GM23338 (cell line): Measurements from ENCODE around the gene DHX38. TPM values are rescaled to one million over a fixed set of nuclear protein-coding genes. Genes with fewer than 3 reads are reported as not detected.

ENCODE experiments used
- ATAC-seq: fragments of 200-7000 bp; cut with Tn5 transposase; 3 replicates; pipeline ENCODE4 v1.9.1; 2020
- DNase-seq: peaks from one replicate; pipeline ENCODE4 v3.0.0-alpha.2; 2015; ENCODE audit warnings: low spot score
- H2AFZ ChIP-seq: fragments of 200-600 bp; sonication (generic); 2 replicates; pipeline ENCODE4 v1.8.0; 2016; ENCODE audit warnings: antibody characterized with exemption, mild to moderate bottlenecking, moderate library complexity
- H3F3A ChIP-seq: fragments of 200-600 bp; sonication (generic); replicated peaks from 2 replicates; pipeline ENCODE4 v1.8.0; 2017; ENCODE audit warnings: antibody characterized with exemption, mixed run types, low read depth
- H3K27ac ChIP-seq: fragments of 200-600 bp; sonication (generic); 2 replicates; pipeline ENCODE4 v1.6.1; 2016; ENCODE audit warnings: low read depth
- H3K27me3 ChIP-seq: fragments of 200-600 bp; sonication (generic); 2 replicates; pipeline ENCODE4 v1.8.0; 2016; ENCODE audit warnings: mild to moderate bottlenecking, mixed run types, moderate library complexity; ENCODE audit not compliant: insufficient read depth
- H3K36me3 ChIP-seq: fragments of 200-600 bp; sonication (generic); 2 replicates; pipeline ENCODE4 v1.8.0; 2016; ENCODE audit warnings: mild to moderate bottlenecking; ENCODE audit not compliant: insufficient read depth
- H3K4me1 ChIP-seq: fragments of 200-600 bp; sonication (generic); 2 replicates; pipeline ENCODE4 v1.8.0; 2016; ENCODE audit warnings: mild to moderate bottlenecking, moderate library complexity; ENCODE audit not compliant: insufficient read depth
- H3K4me2 ChIP-seq: fragments of 200-600 bp; sonication (generic); 2 replicates; pipeline ENCODE4 v1.7.1; 2017; ENCODE audit warnings: mixed run types
- H3K4me3 ChIP-seq: fragments of 200-600 bp; sonication (generic); 2 replicates; pipeline ENCODE4 v1.6.1; 2016; ENCODE audit warnings: mixed run types
- H3K79me2 ChIP-seq: fragments of 200-600 bp; sonication (generic); replicated peaks from 2 replicates; pipeline ENCODE4 v1.8.0; 2017; ENCODE audit warnings: mild to moderate bottlenecking; ENCODE audit not compliant: insufficient read depth
- H3K9me2 ChIP-seq: fragments of 200-600 bp; sonication (generic); 2 replicates; pipeline ENCODE4 v1.8.0; 2017; ENCODE audit not compliant: insufficient read depth
- H4K20me1 ChIP-seq: fragments of 200-600 bp; sonication (generic); replicated peaks from 2 replicates; pipeline ENCODE4 v1.8.0; 2017; ENCODE audit warnings: mild to moderate bottlenecking; ENCODE audit not compliant: insufficient read depth
- H3K27ac Mint-ChIP-seq: 2 replicates; pipeline ENCODE4 v1.8.0; 2020; ENCODE audit warnings: inconsistent platforms, mild to moderate bottlenecking, moderate library complexity, mixed read lengths
- H3K27me3 Mint-ChIP-seq: 3 replicates; pipeline ENCODE4 v1.8.0; 2022; ENCODE audit warnings: low read depth, mild to moderate bottlenecking, moderate library complexity, mixed read lengths, inconsistent platforms; ENCODE audit not compliant: insufficient read depth, poor library complexity
- H3K36me3 Mint-ChIP-seq: 3 replicates; pipeline ENCODE4 v1.8.0; 2021; ENCODE audit warnings: low read depth, mild to moderate bottlenecking, inconsistent platforms, moderate library complexity, mixed read lengths
- H3K4me1 Mint-ChIP-seq: 3 replicates; pipeline ENCODE4 v1.8.0; 2020; ENCODE audit warnings: mild to moderate bottlenecking, inconsistent platforms, mixed read lengths
- H3K4me3 Mint-ChIP-seq: 3 replicates; pipeline ENCODE4 v1.8.0; 2021; ENCODE audit warnings: moderate library complexity, mild to moderate bottlenecking, inconsistent platforms, mixed read lengths
- H3K9me3 Mint-ChIP-seq: 3 replicates; pipeline ENCODE4 v1.8.0; 2020; ENCODE audit warnings: moderate library complexity, mild to moderate bottlenecking, inconsistent platforms, mixed read lengths
- CREB1 ChIP-seq: fragments of 250-450 bp; sonication (Bioruptor Pico); IDR thresholded peaks from 2 replicates; pipeline ENCODE4 v1.5.0; 2020; ENCODE audit warnings: low read depth, mild to moderate bottlenecking, moderate library complexity
- ETS1 ChIP-seq: IDR thresholded peaks from 2 replicates; pipeline ENCODE4 v1.6.1; 2016; ENCODE audit warnings: antibody characterized with exemption
- EZH2 ChIP-seq: fragments of 200-600 bp; sonication (generic); IDR thresholded peaks from one replicate; pipeline ENCODE4 v1.8.0; 2017; ENCODE audit warnings: antibody characterized with exemption, mild to moderate bottlenecking, low read depth; ENCODE audit not compliant: unreplicated experiment
- EZH2phosphoT487 ChIP-seq: fragments of 200-600 bp; sonication (generic); IDR thresholded peaks from one replicate; pipeline ENCODE4 v1.8.1; 2018; ENCODE audit warnings: antibody characterized with exemption; ENCODE audit not compliant: unreplicated experiment
- JUNB ChIP-seq: IDR thresholded peaks from one replicate; pipeline ENCODE4 v1.6.1; 2016; ENCODE audit warnings: antibody characterized with exemption; ENCODE audit not compliant: unreplicated experiment
- NANOG ChIP-seq: IDR thresholded peaks from 2 replicates; pipeline ENCODE4 v1.6.1; 2016; ENCODE audit warnings: antibody characterized with exemption, borderline replicate concordance
- STAT1 ChIP-seq: IDR thresholded peaks from one replicate; pipeline ENCODE4 v1.6.1; 2016; ENCODE audit warnings: antibody characterized with exemption; ENCODE audit not compliant: unreplicated experiment
- ZNF114 ChIP-seq: fragments of 250-450 bp; sonication (Bioruptor Pico); IDR thresholded peaks from 2 replicates; pipeline ENCODE4 v1.5.0; 2020; ENCODE audit warnings: mild to moderate bottlenecking, moderate library complexity
- ZNF331 ChIP-seq: fragments of 250-450 bp; sonication (Bioruptor Pico); IDR thresholded peaks from 2 replicates; pipeline ENCODE4 v1.5.0; 2020; ENCODE audit warnings: low read depth, mild to moderate bottlenecking, moderate library complexity
- ZNF462 ChIP-seq: fragments of 250-450 bp; sonication (Bioruptor Pico); IDR thresholded peaks from 2 replicates; pipeline ENCODE4 v1.5.0; 2020; ENCODE audit warnings: mild to moderate bottlenecking, moderate library complexity
- polyA plus RNA-seq: library from polyadenylated mRNA; unstranded; fragments of >200 nt; fragmentation: Nextera tagmentation; extraction: Ambion mirVana; gene quantifications from 2 replicates; pipeline ENCODE4 v1.2.1, GENCODE V29; 2016
- total RNA-seq: library from RNA; depleted of rRNA; stranded (reverse); fragments of >200 nt; shearing (Covaris generic); gene quantifications from 2 replicates; pipeline ENCODE4 v1.2.3, GENCODE V29; 2014

The DHX38 gene
- total and polyA plus RNA-seq, 2 experiments from 2014 or later: 31.4 to 46.4 TPM

DNA sequence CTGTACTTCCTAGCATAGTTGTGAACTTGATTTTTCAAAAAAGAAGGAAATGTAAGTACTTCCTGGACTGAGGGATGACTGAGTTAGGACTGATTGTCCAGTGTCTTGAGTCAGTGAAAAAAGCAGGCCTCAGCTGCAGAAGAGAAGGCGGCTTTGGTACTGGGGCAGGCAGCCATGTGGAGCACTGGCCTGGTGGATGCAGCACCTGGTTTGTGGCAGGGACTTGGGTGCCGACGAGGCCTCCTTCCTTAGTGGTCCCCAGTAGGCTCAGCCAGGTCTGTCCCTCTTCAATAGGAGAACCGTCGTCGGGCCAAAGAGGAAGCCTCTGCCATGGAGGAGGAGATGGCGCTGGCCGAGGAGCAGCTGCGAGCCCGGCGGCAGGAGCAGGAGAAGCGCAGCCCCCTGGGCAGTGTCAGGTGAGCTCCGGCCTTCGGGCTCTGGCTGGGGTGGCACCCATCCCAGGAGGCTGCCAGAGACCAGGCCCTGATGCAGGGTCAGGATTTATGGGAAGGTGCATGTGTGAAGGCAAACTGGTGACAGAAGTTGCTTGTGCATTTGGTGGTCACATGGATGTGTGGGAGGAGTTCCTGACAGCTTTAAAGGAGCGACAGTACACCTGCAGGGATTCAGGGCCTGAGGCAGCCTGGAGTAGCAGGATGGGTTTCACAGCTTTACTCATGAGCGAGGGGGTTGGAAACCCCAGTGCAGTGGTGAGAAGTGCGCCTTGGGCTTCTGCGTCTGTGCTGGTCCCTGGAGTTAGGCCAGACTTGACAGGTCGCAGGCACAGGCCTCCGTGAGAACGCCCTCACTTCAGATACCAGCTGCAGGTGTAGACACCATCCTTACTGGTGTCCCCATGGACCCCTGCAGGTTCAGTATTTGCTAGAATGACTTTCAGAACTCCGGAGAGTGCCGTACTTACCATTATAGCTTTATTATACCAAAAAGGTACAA, 17.3 kb downstream of the DHX38 start:
- DNase-seq (no peak), ATAC-seq (no peak)
- H3K27ac Mint-ChIP-seq: no peak overlapping the region
- peaks cover 37% of the 10 kb centered on the region for H3K36me3 ChIP-seq
- H3K9me2 ChIP-seq: no peaks in the 10 kb centered on the region
- H3K4me3 Mint-ChIP-seq: no peak overlapping the region
- no peak overlapping the region for H3K4me3 ChIP-seq
- TF ChIP-seq STAT1: no peak
- no peak for TF ChIP-seq EZH2
- no peak for TF ChIP-seq ZNF331 (CRISPR knock-in tag)
- TF ChIP-seq EZH2phosphoT487: no peak
- no peak for TF ChIP-seq ZNF114 (CRISPR knock-in tag)
- TF ChIP-seq NANOG: no peak
- H3K9me3 Mint-ChIP-seq: no peaks in the 10 kb centered on the region
- H3K27ac ChIP-seq: no peak overlapping the region
- no peaks in the 10 kb centered on the region for H3K4me1 Mint-ChIP-seq
- H3K79me2 ChIP-seq: no peaks in the 10 kb centered on the region
- no peaks in the 10 kb centered on the region; the same call in 1 of the 2 replicates for H4K20me1 ChIP-seq
- H3K36me3 Mint-ChIP-seq: peaks cover 70% of the 10 kb centered on the region
- H2AFZ ChIP-seq: no peak overlapping the region
- H3K4me1 ChIP-seq: no peaks in the 10 kb centered on the region
- no peaks in the 10 kb centered on the region for H3K27me3 ChIP-seq
- H3K27me3 Mint-ChIP-seq: peaks cover 2% of the 10 kb centered on the region
- H3K4me2 ChIP-seq: no peak overlapping the region
- no peaks in the 10 kb centered on the region for H3F3A ChIP-seq

DNA sequence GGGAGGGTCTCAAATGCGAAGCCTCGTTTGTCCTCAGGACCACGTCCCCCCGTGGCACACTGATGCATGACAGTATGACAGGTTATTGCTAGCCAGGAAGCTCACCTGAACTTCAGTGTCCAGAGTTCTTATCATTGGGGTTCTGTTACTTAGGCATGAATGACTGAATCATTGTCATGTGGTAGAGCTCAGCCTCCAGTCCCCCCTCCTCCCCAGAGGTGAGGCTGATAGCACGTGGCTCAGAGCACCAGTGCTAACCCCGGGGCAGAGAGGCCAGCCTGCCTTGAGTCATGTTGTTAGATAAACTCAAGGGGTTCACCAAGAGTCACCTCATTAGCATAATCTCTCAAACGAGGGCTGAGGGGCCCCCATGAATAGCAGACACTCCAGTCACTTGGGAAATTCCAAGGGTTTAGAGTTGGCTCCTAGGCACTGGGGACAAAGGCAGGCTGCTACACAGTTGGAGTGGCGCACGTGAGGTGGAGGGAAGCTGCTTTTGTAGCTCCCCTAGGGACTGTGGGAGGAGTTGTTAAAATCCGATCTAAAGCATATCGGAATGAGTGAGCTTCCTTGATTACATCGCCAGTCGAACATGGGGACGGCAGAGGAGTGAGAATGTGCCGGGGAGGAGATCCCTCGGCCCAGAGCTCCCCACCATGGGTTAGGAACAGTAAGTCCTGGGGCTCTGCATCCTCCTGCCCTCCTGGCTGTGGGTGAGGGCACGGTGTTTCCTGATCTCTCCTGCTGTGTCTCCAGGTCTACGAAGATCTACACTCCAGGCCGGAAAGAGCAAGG, 18.2 kb downstream of the DHX38 start:
- H3K79me2 ChIP-seq: no peaks in the 10 kb centered on the region
- H3K4me2 ChIP-seq: no peak overlapping the region
- H3K9me2 ChIP-seq: no peaks in the 10 kb centered on the region
- no peaks in the 10 kb centered on the region; the same call in 1 of the 2 replicates for H4K20me1 ChIP-seq
- DNase-seq (no peak), ATAC-seq (no peak)
- H3K27me3 Mint-ChIP-seq: peaks cover 2% of the 10 kb centered on the region
- H3K4me3 Mint-ChIP-seq: no peak overlapping the region
- H3K4me1 Mint-ChIP-seq: no peaks in the 10 kb centered on the region
- no peak overlapping the region for H3K27ac Mint-ChIP-seq
- no peak overlapping the region for H3K4me3 ChIP-seq
- no peak overlapping the region for H2AFZ ChIP-seq
- no peaks in the 10 kb centered on the region for H3F3A ChIP-seq
- H3K9me3 Mint-ChIP-seq: no peaks in the 10 kb centered on the region
- H3K36me3 ChIP-seq: peaks cover 28% of the 10 kb centered on the region
- peaks cover 61% of the 10 kb centered on the region for H3K36me3 Mint-ChIP-seq
- no peaks in the 10 kb centered on the region for H3K4me1 ChIP-seq
- H3K27ac ChIP-seq: no peak overlapping the region
- H3K27me3 ChIP-seq: no peaks in the 10 kb centered on the region
- TF ChIP-seq EZH2phosphoT487: no peak
- TF ChIP-seq NANOG: no peak
- no peak for TF ChIP-seq STAT1
- no peak for TF ChIP-seq ETS1
- TF ChIP-seq ZNF114 (CRISPR knock-in tag): no peak
- no peak for TF ChIP-seq EZH2
- TF ChIP-seq ZNF462 (CRISPR knock-in tag): no peak
- no peak for TF ChIP-seq CREB1 (CRISPR knock-in tag)
- TF ChIP-seq JUNB: no peak
